PC-9 (cell line): ENCODE data around the gene ALCAM. TPM values are rescaled to one million over a fixed set of nuclear protein-coding genes. Genes with fewer than 3 reads are reported as not detected.

ENCODE experiments used
- BruUV-seq: library from RNA; stranded (reverse); fragments of 400-500 nt; replicated peaks from 2 replicates; lab custom pipeline; 2021; lab: Mats Ljungman, UMichigan
- CTCF ChIA-PET: fragments of 300-600 bp; sonication (Branson Sonifier 250); formaldehyde crosslinking; loops from one replicate; lab custom pipeline; 2022; ENCODE audit warnings: antibody characterized with exemption; lab: Charles Lee
- POLR2A ChIA-PET: fragments of 300-600 bp; sonication (Branson Sonifier 250); formaldehyde crosslinking; loops from one replicate; lab custom pipeline; 2022; ENCODE audit warnings: antibody characterized with exemption; ENCODE audit not compliant: unreplicated experiment; lab: Charles Lee
- DNase-seq, 2 experiments: peaks; one replicate each; pipeline versions ENCODE4 v3.0.0 to v3.0.0-alpha.2; 2015 to 2022; ENCODE audit warnings: mixed read lengths in 1 of 2
- H2AFZ ChIP-seq: fragments of 200-600 bp; sonication (generic); 2 replicates; pipeline ENCODE4 v1.8.1; 2017; ENCODE audit warnings: antibody characterized with exemption
- H3F3A ChIP-seq: fragments of 200-600 bp; sonication (generic); 2 replicates; pipeline ENCODE4 v1.8.1; 2017; ENCODE audit warnings: antibody characterized with exemption, mild to moderate bottlenecking, low read depth; ENCODE audit not compliant: insufficient read depth
- H3K27ac ChIP-seq: fragments of 200-600 bp; sonication (generic); 2 replicates; pipeline ENCODE4 v1.6.1; 2016; ENCODE audit warnings: mixed run types
- H3K27me3 ChIP-seq: fragments of 200-600 bp; sonication (generic); 2 replicates; pipeline ENCODE4 v1.6.1; 2016; ENCODE audit warnings: low read depth, mixed run types; ENCODE audit not compliant: insufficient read depth
- H3K36me3 ChIP-seq: fragments of 200-600 bp; sonication (generic); 2 replicates; pipeline ENCODE4 v1.6.1; 2016; ENCODE audit warnings: low read depth, mixed run types
- H3K4me1 ChIP-seq: fragments of 200-600 bp; sonication (generic); replicated peaks from 2 replicates; pipeline ENCODE4 v1.6.1; 2016; ENCODE audit warnings: mixed run types; ENCODE audit not compliant: insufficient read depth
- H3K4me2 ChIP-seq: fragments of 200-600 bp; sonication (generic); 2 replicates; pipeline ENCODE4 v1.6.1; 2017; ENCODE audit warnings: mixed run types
- H3K4me3 ChIP-seq: fragments of 200-600 bp; sonication (generic); 2 replicates; pipeline ENCODE4 v1.6.1; 2016; ENCODE audit warnings: mixed run types
- H3K79me2 ChIP-seq: fragments of 200-600 bp; sonication (generic); 2 replicates; pipeline ENCODE4 v1.6.1; 2017; ENCODE audit warnings: low read depth, mixed run types
- H3K9me2 ChIP-seq: fragments of 200-600 bp; sonication (generic); 2 replicates; pipeline ENCODE4 v1.8.1; 2017; ENCODE audit warnings: mild to moderate bottlenecking; ENCODE audit not compliant: insufficient read depth
- H3K9me3 ChIP-seq: fragments of 200-600 bp; sonication (generic); 2 replicates; pipeline ENCODE4 v1.8.1; 2016; ENCODE audit warnings: low read depth; ENCODE audit not compliant: insufficient read depth
- H4K20me1 ChIP-seq: fragments of 200-600 bp; sonication (generic); 2 replicates; pipeline ENCODE4 v1.8.1; 2017; ENCODE audit not compliant: insufficient read depth
- CTCF ChIP-seq: fragments of 200-600 bp; sonication (generic); conservative IDR thresholded peaks from 2 replicates; pipeline ENCODE4 v1.6.1; 2017; ENCODE audit warnings: mixed run types, antibody characterized with exemption, mild to moderate bottlenecking, moderate library complexity
- EZH2 ChIP-seq: fragments of 200-600 bp; sonication (generic); IDR thresholded peaks from 2 replicates; pipeline ENCODE4 v1.8.0; 2017; ENCODE audit warnings: antibody characterized with exemption, low read depth
- intact Hi-C: fragments of 100-400 bp; cut with micrococcal nuclease; formaldehyde crosslinking; loops from one replicate; pipeline ENCODE4 v1.10.0; 2022; ENCODE audit not compliant: unreplicated experiment
- total RNA-seq: library from RNA; stranded (reverse); gene quantifications from 2 replicates; pipeline ENCODE4 v1.2.3, GENCODE V29; 2021

Gene ALCAM
- total RNA-seq, 1 experiment from 2014 or later, result 132 TPM

- no peaks in the 10 kb centered on the region for H3K36me3 ChIP-seq
- no peak for DNase-seq
- H4K20me1 ChIP-seq, result no peaks in the 10 kb centered on the region
- H3K4me2 ChIP-seq, result no peak overlapping the region
- H3K9me3 ChIP-seq, result no peaks in the 10 kb centered on the region
- no peaks in the 10 kb centered on the region; the same call in 1 of the 2 replicates for H3K4me1 ChIP-seq
- no peak overlapping the region for H3K27ac ChIP-seq
- ChIA-PET POLR2A (interaction anchor here (0.7 kb wide), 1 partner anchor 152 kb away, joined by 3 read pairs; no protein-coding TSS in a partner anchor), CTCF (interaction anchor here (2.2 kb wide), 1 partner anchor 150 kb away, joined by 7 read pairs; the partner anchor contains the start of gene ALCAM)
- no peaks in the 10 kb centered on the region for H3K27me3 ChIP-seq
- TF ChIP-seq CTCF (no peak), EZH2 (no peak)
- H3K9me2 ChIP-seq, result peaks cover 3% of the 10 kb centered on the region; the same call in 1 of the 2 replicates
- H3F3A ChIP-seq, result no peaks in the 10 kb centered on the region
- intact Hi-C loops, result loop anchor here (5.0 to 10.0 kb wide), 6 partner anchors 462 to 1548 kb away; no protein-coding TSS in a partner anchor
- no peak overlapping the region for H3K4me3 ChIP-seq
- no TSS peak for BruUV-seq
- no peaks in the 10 kb centered on the region for H3K79me2 ChIP-seq
- H2AFZ ChIP-seq, result no peak overlapping the region
These were observed 150.3 kb downstream of the ALCAM start for GRCh38 chr3:105516972-105517371.

- H3K36me3 ChIP-seq, result no peaks in the 10 kb centered on the region
- no peaks in the 10 kb centered on the region for H3K27me3 ChIP-seq
- no peaks in the 10 kb centered on the region for H3K9me2 ChIP-seq
- no peak overlapping the region for H3K27ac ChIP-seq
- H3K4me1 ChIP-seq, result peaks cover under 1% of the 10 kb centered on the region
- TF ChIP-seq EZH2, result no peak
- no peak; the same call in 1 of the 2 replicates for TF ChIP-seq CTCF
- no peaks in the 10 kb centered on the region for H3F3A ChIP-seq
- DNase-seq, result no peak
- ChIA-PET CTCF (interaction anchor here (0.7 to 2.2 kb wide), 6 partner anchors 115 to 1091 kb away, joined by 3 to 16 read pairs (median 3); partner anchors contain the start of gene ALCAM), POLR2A (interaction anchor here (0.7 kb wide), 1 partner anchor 149 kb away, joined by 3 read pairs; no protein-coding TSS in a partner anchor)
- H3K4me2 ChIP-seq, result no peak overlapping the region
- no peaks in the 10 kb centered on the region for H3K79me2 ChIP-seq
- peaks cover under 1% of the 10 kb centered on the region; the same call in 1 of the 2 replicates for H3K9me3 ChIP-seq
- intact Hi-C loops, result loop anchor here (1.0 to 10.0 kb wide), 10 partner anchors 116 to 1547 kb away; partner anchors contain the start of gene ALCAM
- H2AFZ ChIP-seq, result no peak overlapping the region
- no TSS peak for BruUV-seq
- H4K20me1 ChIP-seq, result no peaks in the 10 kb centered on the region
- H3K4me3 ChIP-seq, result no peak overlapping the region
These were observed 151.5 kb downstream of the ALCAM start for GRCh38 chr3:105518203-105518602.

- Histone ChIP-seq H4K20me1 (no peaks in the 10 kb centered on the region), H3K4me2 (no peak overlapping the region), H3K79me2 (no peaks in the 10 kb centered on the region), H2AFZ (no peak overlapping the region), H3F3A (no peaks in the 10 kb centered on the region), H3K4me3 (no peak overlapping the region), H3K4me1 (peaks cover 8% of the 10 kb centered on the region), H3K9me3 (peaks cover 6% of the 10 kb centered on the region), H3K9me2 (no peaks in the 10 kb centered on the region), H3K27me3 (no peaks in the 10 kb centered on the region), H3K36me3 (no peaks in the 10 kb centered on the region), H3K27ac (no peak overlapping the region)
- intact Hi-C loops, result loop anchor here (1.0 to 10.0 kb wide), 10 partner anchors 117 to 1546 kb away; partner anchors contain the start of gene ALCAM
- no peak for TF ChIP-seq EZH2
- TF ChIP-seq CTCF, result peak; percentile 95
- ChIA-PET CTCF (interaction anchor here (1.0 to 2.2 kb wide), 2 partner anchors 9 to 152 kb away, joined by 3 to 7 read pairs; partner anchors contain the start of gene ALCAM), POLR2A (no interaction called here)
- peak; percentile 22 to 57 for DNase-seq
- BruUV-seq, result no TSS peak
These were observed 152.2 kb downstream of the ALCAM start for GRCh38 chr3:105518806-105519418.
